Cardiac fibroblast (primary cell): Measurements from ENCODE around the gene ARHGEF28.

Experiments used
- DNase-seq, 2 donors: peaks; one replicate each; pipeline versions ENCODE4 v3.0.0 to v3.0.0-alpha.2; 2010; ENCODE audit warnings: low read depth in 2 of 2
- H3K4me3 ChIP-seq, 2 donors: replicated peaks in 1 of 2; 1 replicate in 1 of 2; 2 replicates in 1 of 2; pipeline ENCODE4 v1.5.1; 2011; ENCODE audit warnings: low read depth in 2 of 2, low read length in 2 of 2, mild to moderate bottlenecking in 2 of 2, moderate library complexity in 1 of 2
- CTCF ChIP-seq: IDR thresholded peaks from one replicate; pipeline ENCODE4 v1.5.1; 2011; ENCODE audit warnings: low read depth, mild to moderate bottlenecking, low read length, inconsistent platforms

ARHGEF28 gene

GRCh38 chr5:73830646-73831045, 204.7 kb downstream of the ARHGEF28 start:
- no peak overlapping the region for H3K4me3 ChIP-seq
- no peak for TF ChIP-seq CTCF

GRCh38 chr5:73831066-73831465, 205.1 kb downstream of the ARHGEF28 start:
- TF ChIP-seq CTCF = no peak
- H3K4me3 ChIP-seq = no peak overlapping the region
- DNase-seq = no peak

More at GRCh38 chr5:73830646-73831045, 204.7 kb downstream of the ARHGEF28 start:
- no peak for DNase-seq

- TF ChIP-seq CTCF = no peak
- DNase-seq = no peak
Measured at GRCh38 chr5:73834693-73835092, 208.7 kb downstream of the ARHGEF28 start.

GRCh38 chr5:73835726-73836125, 209.7 kb downstream of the ARHGEF28 start:
- no peak overlapping the region for H3K4me3 ChIP-seq
- no peak for TF ChIP-seq CTCF
- no peak for DNase-seq

More at GRCh38 chr5:73834693-73835092, 208.7 kb downstream of the ARHGEF28 start:
- H3K4me3 ChIP-seq = no peak overlapping the region

- no peak overlapping the region for H3K4me3 ChIP-seq
- no peak for TF ChIP-seq CTCF
- no peak for DNase-seq
Measured at GRCh38 chr5:73836607-73837006, 210.6 kb downstream of the ARHGEF28 start.

GRCh38 chr5:73838901-73839300, 212.9 kb downstream of the ARHGEF28 start:
- H3K4me3 ChIP-seq = no peak overlapping the region
- peak in 1 of 2 donors; percentile 16 for DNase-seq
- no peak for TF ChIP-seq CTCF

GRCh38 chr5:73841641-73842040, 215.6 kb downstream of the ARHGEF28 start:
- no peak overlapping the region for H3K4me3 ChIP-seq
- DNase-seq = no peak
- no peak for TF ChIP-seq CTCF
